Right ventricle myocardium inferior (tissue), 1 donor: Measurements from ENCODE around the gene RELL1. TPM values are rescaled to one million over a fixed set of nuclear protein-coding genes. Genes with fewer than 3 reads are reported as not detected.

Experiments
- ATAC-seq: fragments of 200-7000 bp; cut with Tn5 transposase; one replicate; pipeline ENCODE4 v1.9.1; 2020; ENCODE audit warnings: mild to moderate bottlenecking, moderate library complexity
- DNase-seq: peaks from one replicate; pipeline ENCODE4 v3.0.0; 2021; ENCODE audit errors: missing footprints
- intact Hi-C: fragments of 100-400 bp; cut with DNase I; formaldehyde crosslinking; loops from one replicate; pipeline ENCODE4 v1.11.0; 2022
- total RNA-seq: library from RNA; stranded (reverse); fragmentation: NEBNext Ultra II Directional; extraction: Animal tissue kit (Norgen Biotek cat#: 25700); gene quantifications from one replicate; pipeline ENCODE4 v1.2.1, GENCODE V29; 2021
- donor health status: DM: no; HTN: yes; CAD: no; lungs with severe emphysema.

Gene RELL1
- total RNA-seq, 1 donor from 2014 or later = 23.6 TPM

- ATAC-seq = no peak
- intact Hi-C loops = no loop called here
- DNase-seq = no peak
Observed at GRCh38 chr4:37699868-37700481, 13.8 kb upstream of the RELL1 start.

GRCh38 chr4:37697566-37697965 lies 11.4 kb upstream of the RELL1 start:
- no peak for ATAC-seq
- no peak for DNase-seq
- intact Hi-C loops = no loop called here

- ATAC-seq (no peak), DNase-seq (no peak)
- intact Hi-C loops = no loop called here
Observed at GRCh38 chr4:37693450-37694190, 7.4 kb upstream of the RELL1 start.

GRCh38 chr4:37693030-37693429 lies 6.9 kb upstream of the RELL1 start:
- intact Hi-C loops = no loop called here
- ATAC-seq (no peak), DNase-seq (no peak)

GRCh38 chr4:37690976-37691375 lies 4.8 kb upstream of the RELL1 start:
- ATAC-seq (no peak), DNase-seq (no peak)
- intact Hi-C loops = no loop called here

GRCh38 chr4:37689353-37690095 lies 3.3 kb upstream of the RELL1 start:
- intact Hi-C loops = loop anchor here (5.0 to 10.0 kb wide), 4 partner anchors 42 to 285 kb away; no protein-coding TSS in a partner anchor
- ATAC-seq = no peak

GRCh38 chr4:37687681-37688080 lies 1.5 kb upstream of the RELL1 start:
- intact Hi-C loops = loop anchor here (2.0 to 10.0 kb wide), 5 partner anchors 40 to 287 kb away; no protein-coding TSS in a partner anchor
- ATAC-seq = no peak

More at GRCh38 chr4:37689353-37690095, 3.3 kb upstream of the RELL1 start:
- no peak for DNase-seq

GRCh38 chr4:37687194-37687562 lies 1.0 kb upstream of the RELL1 start:
- DNase-seq = no peak
- ATAC-seq = no peak
- intact Hi-C loops = loop anchor here (2.0 to 10.0 kb wide), 5 partner anchors 40 to 288 kb away; no protein-coding TSS in a partner anchor

More at GRCh38 chr4:37687681-37688080, 1.5 kb upstream of the RELL1 start:
- no peak for DNase-seq

GRCh38 chr4:37685823-37686372 lies 278 bp downstream of the RELL1 start:
- intact Hi-C loops = loop anchor here (1.0 to 10.0 kb wide), 6 partner anchors 20 to 289 kb away; no protein-coding TSS in a partner anchor
- ATAC-seq (peak; percentile 33), DNase-seq (peak; percentile 86)

GRCh38 chr4:37685161-37685822 lies 884 bp downstream of the RELL1 start:
- no peak for DNase-seq
- intact Hi-C loops = loop anchor here (5.0 to 10.0 kb wide), 4 partner anchors 38 to 290 kb away; no protein-coding TSS in a partner anchor
- ATAC-seq = no peak

GRCh38 chr4:37684154-37684553 lies 2.0 kb downstream of the RELL1 start:
- DNase-seq = no peak
- no peak for ATAC-seq
- intact Hi-C loops = loop anchor here (10.0 kb wide), 1 partner anchor 291 kb away; no protein-coding TSS in a partner anchor

- no peak for ATAC-seq
- DNase-seq = no peak
- intact Hi-C loops = loop anchor here (10.0 kb wide), 1 partner anchor 292 kb away; no protein-coding TSS in a partner anchor
Observed at GRCh38 chr4:37682701-37683401, 3.3 kb downstream of the RELL1 start.

GRCh38 chr4:37680089-37680488 lies 6.1 kb downstream of the RELL1 start:
- intact Hi-C loops = loop anchor here (10.0 kb wide), 1 partner anchor 295 kb away; no protein-coding TSS in a partner anchor
- ATAC-seq (no peak), DNase-seq (no peak)

GRCh38 chr4:37679301-37679700 lies 6.9 kb downstream of the RELL1 start:
- intact Hi-C loops = no loop called here
- ATAC-seq (no peak), DNase-seq (no peak)

- intact Hi-C loops = no loop called here
- ATAC-seq (no peak), DNase-seq (no peak)
Observed at GRCh38 chr4:37678624-37679023, 7.6 kb downstream of the RELL1 start.

- DNase-seq (no peak), ATAC-seq (no peak)
- intact Hi-C loops = no loop called here
Observed at GRCh38 chr4:37675587-37676290, 10.4 kb downstream of the RELL1 start.

- DNase-seq (no peak), ATAC-seq (no peak)
- intact Hi-C loops = no loop called here
Observed at GRCh38 chr4:37674439-37674838, 11.7 kb downstream of the RELL1 start.
